B cell (primary cell): Measurements from ENCODE around the gene TSFM. TPM values are rescaled to one million over a fixed set of nuclear protein-coding genes. Genes with fewer than 3 reads are reported as not detected.
"Not testable (repeated sequence)": the region's sequence is repeated elsewhere in the genome, so short reads cannot be mapped to it uniquely, and the experiment has no call there.

Source experiments
- ATAC-seq: fragments of 200-7000 bp; cut with Tn5 transposase; one replicate; pipeline ENCODE4 v1.10.0; 2021; ENCODE audit warnings: low read depth, mild to moderate bottlenecking, moderate number of reproducible peaks, moderate library complexity
- CTCF ChIA-PET: fragments of 350-600 bp; sonication (Branson Sonifier 250); formaldehyde crosslinking; loops from one replicate; lab custom pipeline; 2021; ENCODE audit warnings: antibody characterized with exemption, inconsistent platforms; lab: Charles Lee
- POLR2A ChIA-PET: fragments of 350-600 bp; sonication (Branson Sonifier 250); formaldehyde crosslinking; loops from one replicate; lab custom pipeline; 2021; ENCODE audit warnings: antibody characterized with exemption; lab: Charles Lee
- DNase-seq: peaks from one replicate; pipeline ENCODE4 v3.0.0; 2013
- H2AFZ ChIP-seq: 2 replicates; pipeline ENCODE4 v1.6.1; 2012; ENCODE audit warnings: mild to moderate bottlenecking, low read depth, low read length; ENCODE audit not compliant: insufficient read depth, poor library complexity, severe bottlenecking
- H3K27ac ChIP-seq, 2 donors: 1 replicate in 1 of 2; 2 replicates in 1 of 2; pipeline ENCODE4 v1.5.1; 2012 to 2013; ENCODE audit warnings: low read length in 2 of 2, mild to moderate bottlenecking in 2 of 2, moderate library complexity in 1 of 2
- H3K27me3 ChIP-seq, 4 experiments: fragments of 200-600 bp in 1 of 4; sonication (generic) in 1 of 4; replicated peaks in 1 of 4; 1 replicate in 2 of 4; 2 replicates in 2 of 4; pipeline versions ENCODE4 v1.6.1 to v1.7.0; 2013 to 2016; ENCODE audit warnings: low read length in 3 of 4, mild to moderate bottlenecking in 2 of 4, mixed read lengths in 1 of 4, moderate library complexity in 1 of 4; ENCODE audit not compliant: insufficient read depth in 4 of 4, control insufficient read depth in 3 of 4; ENCODE audit errors: control extremely low read depth in 1 of 4
- H3K36me3 ChIP-seq, 2 experiments: replicated peaks in 1 of 2; 1 replicate in 1 of 2; 2 replicates in 1 of 2; pipeline versions ENCODE4 v1.6.1 to v1.7.1; 2013; ENCODE audit warnings: low read length in 1 of 2; ENCODE audit not compliant: insufficient read depth in 2 of 2, control insufficient read depth in 1 of 2; ENCODE audit errors: control extremely low read depth in 1 of 2, extremely low read depth in 1 of 2
- H3K4me1 ChIP-seq, 2 donors: fragments of 200-600 bp in 1 of 2; sonication (generic) in 1 of 2; 1 replicate in 1 of 2; 2 replicates in 1 of 2; pipeline versions ENCODE4 v1.5.1 to v1.6.1; 2013 to 2017; ENCODE audit warnings: low read length in 2 of 2; ENCODE audit not compliant: control insufficient read depth in 2 of 2, insufficient read depth in 2 of 2
- H3K4me2 ChIP-seq: replicated peaks from 2 replicates; pipeline ENCODE3; 2012; ENCODE audit warnings: mild to moderate bottlenecking, low read depth, low read length; ENCODE audit not compliant: poor library complexity, severe bottlenecking
- H3K4me3 ChIP-seq, 5 experiments: fragments of 200-600 bp in 1 of 5; sonication (generic) in 1 of 5; 1 replicate in 3 of 5; 2 replicates in 2 of 5; pipeline versions ENCODE4 v1.5.1 to v1.7.0; 2011 to 2016; ENCODE audit warnings: low read length in 4 of 5, mild to moderate bottlenecking in 4 of 5, low read depth in 2 of 5, control low read depth in 1 of 5, moderate library complexity in 1 of 5; ENCODE audit not compliant: insufficient read depth in 1 of 5; ENCODE audit errors: control extremely low read depth in 1 of 5, extremely low read depth in 1 of 5
- H3K79me2 ChIP-seq: fragments of 200-600 bp; sonication (generic); one replicate; pipeline ENCODE4 v1.6.0; 2016; ENCODE audit warnings: low read length; ENCODE audit not compliant: control insufficient read depth, insufficient read depth
- H3K9ac ChIP-seq: fragments of 200-600 bp; sonication (generic); 2 replicates; pipeline ENCODE4 v1.6.1; 2017; ENCODE audit warnings: mild to moderate bottlenecking, low read length, moderate library complexity
- H3K9me3 ChIP-seq, 3 donors: one replicate each; pipeline versions ENCODE4 v1.6.1 to v1.7.1; 2013; ENCODE audit warnings: low read length in 2 of 3; ENCODE audit not compliant: control insufficient read depth in 2 of 3, insufficient read depth in 1 of 3; ENCODE audit errors: control extremely low read depth in 1 of 3
- H4K20me1 ChIP-seq: 2 replicates; pipeline ENCODE4 v1.6.0; 2012; ENCODE audit warnings: mild to moderate bottlenecking, low read length; ENCODE audit not compliant: insufficient read depth, control insufficient read depth, poor library complexity, severe bottlenecking
- H3K27ac Mint-ChIP-seq: one replicate; pipeline ENCODE4 v1.8.0; 2021; ENCODE audit warnings: mixed read lengths
- H3K27me3 Mint-ChIP-seq: one replicate; pipeline ENCODE4 v1.8.0; 2021; ENCODE audit warnings: mixed read lengths
- H3K4me1 Mint-ChIP-seq: one replicate; pipeline ENCODE4 v1.8.0; 2021; ENCODE audit warnings: mixed read lengths
- H3K4me3 Mint-ChIP-seq: one replicate; pipeline ENCODE4 v1.8.0; 2021; ENCODE audit warnings: mixed read lengths
- H3K9me3 Mint-ChIP-seq: one replicate; pipeline ENCODE4 v1.8.0; 2022; ENCODE audit warnings: mixed read lengths; ENCODE audit not compliant: insufficient read depth
- EZH2 ChIP-seq: IDR thresholded peaks from 2 replicates; pipeline ENCODE4 v1.6.1; 2012; ENCODE audit warnings: borderline replicate concordance, low read depth, mild to moderate bottlenecking, moderate library complexity, low read length; ENCODE audit not compliant: insufficient read depth, poor library complexity, severe bottlenecking
- WGBS: methylation state at CpG from one replicate; pipeline ENCODE4 v1.1.5; 2013; ENCODE audit warnings: missing lambda C conversion rate; ENCODE audit not compliant: insufficient coverage; 5-methylcytosine and 5-hydroxymethylcytosine counted together
- intact Hi-C: fragments of 100-400 bp; cut with micrococcal nuclease; formaldehyde crosslinking; loops from one replicate; pipeline ENCODE4 v1.10.0; 2022
- polyA plus RNA-seq: library from polyadenylated mRNA; depleted of rRNA; stranded (reverse); fragments of >200 nt; gene quantifications from 2 replicates; pipeline ENCODE4 v1.2.3, GENCODE V29; 2012
- total RNA-seq, 2 donors: library from RNA; stranded (reverse); fragments of 120-200 nt in 1 of 2; gene quantifications; 1 replicate in 1 of 2; 2 replicates in 1 of 2; pipeline versions ENCODE4 v1.2.3 to v1.2.4, GENCODE V29; 2013 to 2022
- TF ChIP-seq, protein P1 (sequence below): fragments of 200-600 bp; IDR thresholded peaks from one replicate; pipeline ENCODE4 v1.8.0; 2022; ENCODE audit warnings: antibody characterized with exemption, mild to moderate bottlenecking

The TSFM gene
- total and polyA plus RNA-seq, 2 donors (not counting 1 experiment from before 2014, with no cell fraction given), result 5.6 to 20.9 TPM

- Histone ChIP-seq H3K4me3 (peak within 1 kb of the TSS; percentile 70 to 96 (median 91)), H4K20me1 (no peaks in the 10 kb centered on the region), H3K36me3 (no peaks in the 10 kb centered on the region), H3K9me3 (no peaks in the 10 kb centered on the region), H2AFZ (peak within 1 kb of the TSS; percentile 83), H3K79me2 (no peaks in the 10 kb centered on the region), H3K9ac (peak within 1 kb of the TSS; percentile 93), H3K4me1 (peaks cover 10 to 20% of the 10 kb centered on the region in 2 donors), H3K27ac (peak within 1 kb of the TSS; percentile 59 to 81), H3K4me2 (peak within 1 kb of the TSS; percentile 94), H3K27me3 (peaks cover 0 to 1% (median under 1%) of the 10 kb centered on the region in 4 experiments)
- CTCF ChIA-PET, result interaction anchor here (0.6 to 1.8 kb wide), 6 partner anchors 11 to 131 kb away, joined by 3 to 9 read pairs (median 4); partner anchors contain the start of gene TSFM
- ATAC-seq (peak; percentile 18), DNase-seq (no peak)
- TF ChIP-seq, protein P1, sequence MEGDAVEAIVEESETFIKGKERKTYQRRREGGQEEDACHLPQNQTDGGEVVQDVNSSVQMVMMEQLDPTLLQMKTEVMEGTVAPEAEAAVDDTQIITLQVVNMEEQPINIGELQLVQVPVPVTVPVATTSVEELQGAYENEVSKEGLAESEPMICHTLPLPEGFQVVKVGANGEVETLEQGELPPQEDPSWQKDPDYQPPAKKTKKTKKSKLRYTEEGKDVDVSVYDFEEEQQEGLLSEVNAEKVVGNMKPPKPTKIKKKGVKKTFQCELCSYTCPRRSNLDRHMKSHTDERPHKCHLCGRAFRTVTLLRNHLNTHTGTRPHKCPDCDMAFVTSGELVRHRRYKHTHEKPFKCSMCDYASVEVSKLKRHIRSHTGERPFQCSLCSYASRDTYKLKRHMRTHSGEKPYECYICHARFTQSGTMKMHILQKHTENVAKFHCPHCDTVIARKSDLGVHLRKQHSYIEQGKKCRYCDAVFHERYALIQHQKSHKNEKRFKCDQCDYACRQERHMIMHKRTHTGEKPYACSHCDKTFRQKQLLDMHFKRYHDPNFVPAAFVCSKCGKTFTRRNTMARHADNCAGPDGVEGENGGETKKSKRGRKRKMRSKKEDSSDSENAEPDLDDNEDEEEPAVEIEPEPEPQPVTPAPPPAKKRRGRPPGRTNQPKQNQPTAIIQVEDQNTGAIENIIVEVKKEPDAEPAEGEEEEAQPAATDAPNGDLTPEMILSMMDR, result no peak
- no peak for TF ChIP-seq EZH2
- peak within 1 kb of the TSS; percentile 91 for H3K27ac Mint-ChIP-seq
- POLR2A ChIA-PET, result interaction anchor here (0.7 to 1.3 kb wide), 3 partner anchors 14 to 1737 kb away, joined by 3 to 5 read pairs (median 3); no protein-coding TSS in a partner anchor
- WGBS, result 6% methylated on average over 64 of the region's 67 CpGs
- H3K4me3 Mint-ChIP-seq, result peak within 1 kb of the TSS; percentile 96
- no peaks in the 10 kb centered on the region for H3K9me3 Mint-ChIP-seq
- intact Hi-C loops, result loop anchor here (1.0 kb wide), 3 partner anchors 10 to 75 kb away; partner anchors contain the start of genes CDK4 and TSFM
- H3K4me1 Mint-ChIP-seq, result peaks cover 14% of the 10 kb centered on the region
- no peaks in the 10 kb centered on the region for H3K27me3 Mint-ChIP-seq
These were observed 9.9 kb upstream of the TSFM start, which contains the start of gene EEF1AKMT3 for GRCh38 chr12:57772429-57773322. EEF1AKMT3 (plus strand) TSS chr12:57772614; CDS start chr12:57772725, 111 bp downstream.

DNA sequence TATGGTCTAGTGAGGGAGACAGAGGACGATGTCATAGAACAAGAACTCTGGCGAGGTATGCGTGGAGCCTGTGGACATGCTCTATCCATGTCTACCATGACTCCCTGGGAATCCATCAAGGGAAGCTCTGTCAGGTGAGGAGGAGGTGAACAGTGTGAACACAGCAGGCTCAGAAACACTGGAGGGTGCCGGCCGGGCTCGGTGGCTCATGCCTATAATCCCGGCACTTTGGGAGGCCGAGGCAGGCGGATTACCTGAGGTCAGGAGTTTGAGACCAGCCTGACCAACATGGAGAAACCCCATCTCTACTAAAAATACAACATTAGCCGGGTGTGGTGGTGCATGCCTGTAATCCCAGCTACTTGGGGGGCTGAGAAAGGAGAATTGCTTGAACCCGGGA is 8.0 kb upstream of the TSFM start:
- H3K27me3 Mint-ChIP-seq, H3K9me3 ChIP-seq, H2AFZ ChIP-seq, H3K9ac ChIP-seq, H3K9me3 Mint-ChIP-seq, H3K4me3 Mint-ChIP-seq, H3K27me3 ChIP-seq, H3K4me2 ChIP-seq, H3K27ac Mint-ChIP-seq, H3K4me3 ChIP-seq, H3K27ac ChIP-seq, H3K79me2 ChIP-seq, H3K36me3 ChIP-seq, intact Hi-C loops, H4K20me1 ChIP-seq, ATAC-seq: not testable (repeated sequence)
- H3K4me1 ChIP-seq, result peaks cover 10 to 20% of the 10 kb centered on the region in 2 donors
- ChIA-PET CTCF (interaction anchor here (0.7 to 3.1 kb wide), 3 partner anchors 9 to 132 kb away, joined by 3 to 11 read pairs (median 4); no protein-coding TSS in a partner anchor), POLR2A (interaction anchor here (0.7 kb wide), 1 partner anchor 15 kb away, joined by 4 read pairs; no protein-coding TSS in a partner anchor)
- peaks cover 14% of the 10 kb centered on the region for H3K4me1 Mint-ChIP-seq
- peak; percentile 10 for DNase-seq
- 93% methylated on average over 6 of the region's 11 CpGs for WGBS
